Measurements from ENCODE around the gene SINHCAF.
"Not testable (repeated sequence)": the region's sequence is repeated elsewhere in the genome, so short reads cannot be mapped to it uniquely, and the experiment has no call there.

SINHCAF gene

GRCh38 chr12:31260840-31261239 is 65.1 kb downstream of the SINHCAF start:
- no peak for DNase-seq

DNA sequence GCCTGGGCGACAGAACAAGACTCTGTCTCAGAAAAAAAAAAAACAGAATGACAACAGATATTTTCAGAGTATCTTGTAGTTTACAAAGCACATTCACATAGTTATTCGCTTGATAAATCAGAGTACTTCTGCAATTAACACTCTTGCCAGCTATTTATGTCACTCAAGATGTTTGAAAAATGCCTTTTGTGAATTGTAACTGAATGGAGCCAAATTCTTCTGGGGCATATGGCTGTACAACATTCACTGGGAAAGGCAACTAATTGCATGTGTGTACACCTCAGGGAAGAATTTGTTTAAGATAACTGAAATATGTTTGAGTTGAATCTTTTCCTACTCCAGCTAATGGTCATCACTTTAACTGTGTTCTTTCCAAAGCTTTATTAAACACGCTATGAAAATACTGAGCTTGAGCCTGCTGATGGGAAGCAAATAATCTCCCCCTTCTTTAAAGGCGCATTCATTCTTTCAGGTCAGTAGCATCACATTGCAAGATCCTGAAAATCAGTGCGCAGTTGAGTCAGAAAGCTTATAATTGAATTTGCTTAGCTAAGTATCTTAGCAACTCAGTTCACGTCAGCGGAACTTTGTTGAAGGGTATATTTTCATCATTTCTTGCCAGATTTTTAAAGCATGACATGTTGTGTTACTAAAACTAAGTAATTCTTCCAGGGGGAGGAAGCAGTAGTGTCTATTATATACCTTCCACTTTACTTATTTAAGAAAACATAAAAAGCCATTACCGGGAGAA is 66.6 kb downstream of the SINHCAF start:
- no peak for DNase-seq

GRCh38 chr12:31257784-31258183 is 68.2 kb downstream of the SINHCAF start:
- no peak for DNase-seq

DNA sequence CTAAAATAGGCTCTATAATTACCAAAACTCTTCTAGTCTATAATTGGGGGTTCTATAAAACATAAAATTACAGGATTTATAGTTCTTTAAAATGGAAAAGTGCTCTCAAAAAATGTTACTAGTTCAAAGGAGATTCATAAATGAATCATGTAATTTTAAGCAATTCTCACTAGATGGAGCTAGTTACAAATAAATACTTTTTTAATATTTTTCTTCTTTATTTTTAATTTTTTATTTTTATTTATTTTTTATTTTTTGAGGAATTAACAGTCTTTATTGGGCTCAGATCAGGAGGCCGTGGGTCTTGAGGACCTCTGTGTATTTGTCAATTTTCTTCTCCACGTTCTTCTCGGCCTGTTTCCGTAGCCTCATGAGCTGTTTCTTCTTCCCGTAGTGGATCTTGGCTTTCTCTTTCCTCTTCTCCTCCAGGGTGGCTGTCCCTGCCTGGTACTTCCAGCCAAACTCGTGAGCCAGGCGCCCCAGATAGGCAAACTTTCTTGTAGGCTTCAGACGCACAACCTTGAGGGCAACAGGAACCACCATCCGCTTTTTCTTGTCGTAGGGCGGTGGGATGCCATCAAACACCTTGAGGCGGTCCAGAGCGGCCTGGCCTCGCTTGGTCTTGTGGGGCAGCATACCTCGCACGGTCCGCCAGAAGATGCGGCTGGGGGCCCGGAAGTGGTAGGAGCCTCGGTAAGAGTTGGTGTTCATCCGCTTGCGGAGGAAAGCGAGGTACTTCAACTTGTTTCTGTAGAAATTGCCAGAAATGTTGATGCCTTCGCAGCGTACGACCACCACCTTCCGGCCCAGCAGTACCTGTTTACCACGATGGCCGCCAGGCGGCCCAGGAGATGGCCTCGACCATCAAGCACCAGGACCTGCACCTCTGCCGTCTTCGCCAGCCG is 74.0 kb downstream of the SINHCAF start:
- not testable (repeated sequence) for DNase-seq

GRCh38 chr12:31250179-31250578 is 75.8 kb downstream of the SINHCAF start:
- no peak for DNase-seq

DNA sequence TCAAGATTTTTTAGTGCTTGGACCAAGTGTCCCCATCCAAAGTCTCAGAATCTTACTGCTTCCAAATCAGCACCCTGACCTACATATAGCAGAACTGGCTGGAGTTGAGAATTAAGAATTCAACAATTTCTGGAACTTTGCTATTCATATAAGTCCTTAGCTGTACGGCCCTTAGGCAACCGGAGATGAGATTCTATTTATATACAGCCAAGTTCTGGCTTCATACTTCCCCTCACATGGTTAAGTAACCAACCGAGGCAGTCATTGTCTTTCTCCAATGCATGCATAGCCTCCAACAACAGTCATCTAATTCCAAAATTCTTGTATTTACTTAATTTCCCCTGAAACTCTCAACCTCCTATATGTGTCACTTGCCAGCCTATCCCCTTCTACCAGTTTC is 76.6 kb downstream of the SINHCAF start:
- no peak for DNase-seq

DNA sequence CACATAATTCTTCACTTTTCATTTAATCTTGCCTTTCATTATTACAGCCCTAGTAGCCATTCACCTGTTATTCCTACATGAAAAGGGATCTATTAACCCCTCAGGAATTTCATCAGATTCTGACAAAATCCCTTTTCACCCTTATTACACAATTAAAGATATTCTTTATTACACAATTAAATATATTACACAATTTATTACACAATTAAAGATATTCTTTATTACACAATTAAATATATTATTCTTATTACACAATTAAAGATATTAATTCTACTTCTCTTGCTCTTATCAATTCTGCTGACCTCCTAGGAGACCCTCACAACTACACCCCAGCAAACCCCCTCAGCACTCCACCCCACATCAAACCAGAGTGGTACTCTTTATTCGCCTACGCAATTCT is 77.1 kb downstream of the SINHCAF start:
- DNase-seq: no peak

DNA sequence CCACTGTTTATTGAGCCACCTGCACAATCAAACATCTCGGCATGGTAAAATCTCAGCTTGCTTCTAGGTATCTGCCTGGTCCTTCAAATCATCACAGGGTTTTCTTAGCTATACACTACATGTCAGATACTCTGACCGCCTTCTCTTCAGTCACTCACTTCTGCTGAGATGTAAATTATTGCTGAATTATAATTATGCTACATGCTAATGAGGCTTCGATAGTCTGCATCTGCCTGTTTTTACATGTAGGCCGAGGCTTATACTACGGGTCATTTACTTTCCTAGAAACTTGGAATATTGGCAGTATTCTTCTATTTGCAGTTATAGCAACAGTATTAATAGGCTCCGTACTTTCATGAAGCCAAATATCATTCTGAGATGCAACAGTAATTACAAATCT is 77.6 kb downstream of the SINHCAF start:
- DNase-seq: no peak

- DNase-seq: no peak
Observed at GRCh38 chr12:31246470-31246850, 79.5 kb downstream of the SINHCAF start.

DNA sequence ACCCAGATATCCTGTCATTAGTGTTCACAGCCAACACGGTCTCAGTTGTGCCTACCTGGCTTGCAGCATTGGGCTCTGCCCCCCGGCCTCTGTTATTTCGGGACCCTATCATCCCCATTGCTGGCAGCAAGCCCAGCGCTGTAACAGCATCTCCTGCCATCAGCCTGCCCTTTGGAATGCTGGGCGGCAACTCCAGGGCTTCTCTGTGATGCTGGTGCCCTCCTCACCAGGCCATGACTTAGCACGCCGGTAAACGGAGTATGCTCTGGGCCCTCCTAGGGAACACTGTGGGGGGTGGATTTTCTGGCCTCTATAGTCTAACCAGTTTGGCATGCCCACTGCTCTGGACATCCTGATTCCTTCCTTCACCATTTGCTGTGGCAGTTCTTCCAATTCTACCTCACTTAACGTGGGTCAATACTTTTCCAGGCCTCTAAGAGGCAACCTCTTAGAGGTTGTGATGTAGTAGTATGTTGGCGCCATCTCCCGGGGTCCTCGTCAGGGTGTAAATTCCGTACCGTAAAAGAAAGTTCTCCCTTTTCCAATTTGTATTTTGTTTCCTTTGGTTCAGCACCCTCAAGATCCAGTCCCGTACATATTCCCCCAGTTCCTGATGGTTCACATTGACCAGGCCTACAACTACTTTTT is 80.0 kb downstream of the SINHCAF start:
- no peak for DNase-seq

GRCh38 chr12:31242418-31242817 is 83.5 kb downstream of the SINHCAF start:
- not testable (repeated sequence) for DNase-seq

GRCh38 chr12:31238764-31239387 is 87.1 kb downstream of the SINHCAF start:
- no peak for DNase-seq

DNA sequence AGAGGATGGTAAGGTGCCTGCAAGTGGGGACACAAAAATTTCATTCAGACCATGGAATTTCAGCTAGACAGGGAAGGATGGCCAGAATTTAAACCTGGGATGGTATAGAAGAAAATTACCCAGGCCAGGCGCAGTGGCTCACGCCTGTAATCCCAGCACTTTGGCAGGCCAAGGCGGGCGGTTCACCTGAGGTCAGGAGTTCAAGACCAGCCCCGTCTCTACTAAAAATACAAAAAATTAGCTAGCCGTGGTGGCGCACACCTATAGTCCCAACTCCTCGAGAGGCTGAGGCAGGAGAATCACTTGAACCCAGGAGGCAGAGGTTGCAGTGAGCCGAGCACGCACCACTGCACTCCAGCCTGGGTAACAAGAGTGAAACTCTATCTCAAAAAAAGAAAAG is 87.6 kb downstream of the SINHCAF start:
- not testable (repeated sequence) for DNase-seq

DNA sequence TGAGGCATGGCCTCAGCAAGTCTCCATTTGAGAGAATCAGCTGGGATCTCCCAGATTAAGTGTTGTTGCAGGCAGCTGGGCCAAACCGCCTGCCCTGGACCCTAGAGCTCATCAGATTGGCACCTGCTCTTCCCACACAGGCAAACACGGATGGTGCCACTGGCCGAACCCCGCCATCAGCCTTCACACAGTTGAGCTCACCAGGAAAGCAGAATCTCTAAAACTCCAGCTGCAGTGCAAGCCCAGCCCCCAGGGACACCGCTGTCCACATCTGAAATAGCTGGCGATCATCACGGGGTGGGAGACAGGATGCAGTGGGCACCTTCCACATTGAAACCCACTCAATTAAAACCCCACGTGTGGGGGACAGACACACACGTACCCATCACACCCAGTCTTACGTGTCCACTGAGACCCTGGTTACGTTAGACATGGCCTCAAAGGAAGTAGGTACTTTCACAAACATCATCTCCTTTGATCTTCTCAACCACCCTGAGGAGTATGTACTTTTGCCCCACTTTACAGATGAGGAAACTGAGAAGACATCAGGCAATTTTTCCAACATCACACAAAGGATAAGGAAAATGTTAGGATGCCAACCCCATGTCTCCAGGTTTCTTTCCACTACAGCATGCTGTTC is 88.8 kb downstream of the SINHCAF start:
- DNase-seq: no peak

DNA sequence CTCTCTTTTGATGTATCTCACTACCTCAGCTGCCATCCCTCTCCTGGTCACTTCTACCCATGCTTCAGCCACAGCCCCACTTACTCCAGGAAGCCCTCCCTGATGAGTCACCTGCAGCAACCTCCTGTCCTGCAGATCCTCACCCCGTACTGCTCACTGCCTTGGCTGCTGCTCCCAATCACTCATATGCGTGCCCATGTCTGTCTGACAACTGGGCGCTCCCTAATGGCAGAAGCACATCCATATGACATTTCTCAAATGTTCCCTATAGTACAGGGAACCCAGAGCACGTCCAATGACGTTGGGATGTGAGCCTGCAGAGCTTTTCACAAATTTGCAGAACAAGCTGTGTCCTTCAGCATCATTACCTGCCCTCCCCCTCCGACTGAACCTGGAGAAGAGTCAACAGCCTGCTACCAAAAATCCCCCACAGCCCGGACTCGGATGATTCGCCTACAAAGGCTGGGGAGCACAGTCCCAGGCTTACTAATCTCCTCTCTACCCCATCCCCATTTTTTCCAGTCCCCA is 90.0 kb downstream of the SINHCAF start:
- no peak for DNase-seq

DNA sequence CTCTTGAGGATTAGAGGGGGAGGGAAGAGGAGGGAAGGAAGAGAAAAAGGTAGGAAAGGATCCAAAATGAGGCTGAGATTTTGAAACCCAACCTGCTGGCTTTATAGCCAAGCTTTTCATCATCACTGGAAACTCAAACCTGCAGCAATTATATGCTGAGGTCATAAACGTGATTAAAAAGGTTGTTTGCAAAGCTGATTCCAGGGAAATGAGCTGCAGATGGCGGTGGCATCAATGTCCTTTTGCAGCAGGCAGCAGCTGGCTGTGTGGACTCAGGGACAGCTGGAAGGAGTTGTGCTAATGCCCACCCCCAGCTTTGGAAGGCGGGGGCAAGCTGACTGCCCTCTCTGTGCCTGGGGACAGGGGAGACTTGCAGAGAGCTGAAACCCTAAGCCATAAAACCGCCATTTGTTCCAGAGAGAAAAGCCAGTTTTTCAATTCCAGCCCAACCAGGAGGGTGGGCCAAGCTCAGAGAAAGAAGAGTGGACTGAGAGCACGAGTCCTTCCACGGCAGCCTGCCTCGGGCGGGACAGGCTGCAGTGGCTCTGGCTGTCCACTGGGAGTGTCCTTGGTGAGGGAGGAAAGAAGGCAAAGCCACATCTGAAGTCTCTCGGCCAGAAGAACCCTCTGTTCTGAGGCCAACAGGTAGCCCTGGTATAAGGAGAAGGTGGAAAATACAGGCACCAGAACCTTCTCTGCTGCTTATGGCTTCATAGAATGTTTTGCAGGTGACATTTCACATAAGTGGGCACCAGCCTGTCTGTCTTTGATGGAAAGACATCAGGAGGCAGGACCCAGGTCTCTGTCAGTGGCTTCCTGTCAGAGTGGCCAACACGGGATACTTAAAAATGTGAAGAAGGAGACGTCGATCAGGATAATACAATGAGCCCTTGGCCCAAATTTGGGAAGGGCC is 90.7 kb downstream of the SINHCAF start:
- DNase-seq: no peak

DNA sequence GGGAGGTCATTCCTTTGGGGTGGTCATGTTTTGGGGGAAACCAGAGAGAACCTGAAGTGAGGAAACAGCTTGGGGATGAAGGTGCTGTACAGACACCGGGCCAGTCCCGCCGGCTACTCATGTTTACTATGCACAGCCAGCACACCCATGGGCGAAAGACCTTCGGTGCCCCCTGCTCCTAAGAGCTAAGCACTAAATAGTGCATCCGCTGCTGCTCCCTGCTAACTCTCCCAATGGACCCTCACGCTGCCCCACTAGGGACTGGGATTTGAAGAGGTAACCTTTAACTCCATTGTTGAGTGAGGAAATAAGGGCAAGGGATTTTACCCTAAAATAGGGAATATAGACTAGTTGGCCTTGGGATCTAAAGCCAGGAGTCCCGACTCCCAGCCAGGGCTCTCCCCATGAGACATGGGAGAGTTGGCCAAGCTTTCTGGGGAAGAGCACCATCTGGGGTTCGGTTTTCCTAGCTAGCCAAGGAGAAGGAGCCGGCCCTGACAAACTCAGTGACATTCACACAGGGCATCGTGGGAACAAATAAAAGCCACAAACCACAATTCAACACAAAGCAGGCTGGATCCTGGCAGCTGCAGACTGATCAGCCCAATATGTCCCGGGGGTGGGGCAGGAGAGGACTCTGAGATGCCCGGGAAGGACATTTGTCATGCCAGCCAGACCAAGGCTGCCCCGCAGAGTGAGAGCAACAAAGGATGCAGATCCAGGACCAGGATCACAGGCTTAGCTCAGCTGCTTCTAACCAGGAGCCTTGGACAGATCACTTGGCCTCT is 91.7 kb downstream of the SINHCAF start:
- no peak for DNase-seq

GRCh38 chr12:31233061-31233730 is 92.8 kb downstream of the SINHCAF start:
- no peak for DNase-seq

DNA sequence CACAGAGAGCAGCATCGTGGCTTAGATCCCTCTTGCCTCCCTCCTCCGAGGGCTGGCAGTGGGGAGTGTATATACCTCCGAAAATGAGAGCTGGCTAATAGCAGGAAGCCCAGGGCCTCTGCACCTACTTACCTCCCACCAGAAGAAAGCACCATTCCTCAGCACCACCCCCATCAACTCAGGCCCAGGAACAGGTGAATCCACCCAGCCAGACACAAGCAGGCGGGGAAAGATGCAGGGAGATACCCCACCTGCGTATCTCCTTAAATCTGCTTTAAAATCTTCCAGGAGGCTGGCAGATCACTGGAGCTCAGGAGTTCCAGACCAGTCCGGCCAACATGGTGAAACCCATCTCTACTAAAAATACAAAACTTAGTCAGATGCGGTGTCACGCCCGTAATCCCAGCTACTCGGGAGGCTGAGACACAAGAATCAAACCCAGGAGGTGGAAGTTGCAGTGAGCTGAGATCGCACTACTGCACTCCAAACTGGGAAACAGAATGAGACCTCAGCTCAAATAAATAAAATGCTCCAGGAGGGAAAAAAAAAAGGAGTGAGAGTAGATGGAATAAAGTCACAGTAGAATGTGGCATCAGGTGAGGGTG is 93.5 kb downstream of the SINHCAF start:
- DNase-seq: no peak
